Fibroblast of lung (primary cell): ENCODE results near the gene CPS1.

Experiments used
- EZH2 ChIP-seq: IDR thresholded peaks from 2 replicates; pipeline ENCODE4 v1.5.1; 2012; ENCODE audit warnings: low read length, control low read depth, mild to moderate bottlenecking; ENCODE audit errors: missing control alignments
- TF ChIP-seq, protein P1 (sequence below), 2 donors: IDR thresholded peaks in 1 of 2; conservative IDR thresholded peaks in 1 of 2; 1 replicate in 1 of 2; 2 replicates in 1 of 2; pipeline ENCODE4 v1.5.1; 2011 to 2012; ENCODE audit warnings: low read length in 2 of 2, control low read depth in 1 of 2, inconsistent platforms in 1 of 2, low read depth in 1 of 2, mild to moderate bottlenecking in 1 of 2

DNA sequence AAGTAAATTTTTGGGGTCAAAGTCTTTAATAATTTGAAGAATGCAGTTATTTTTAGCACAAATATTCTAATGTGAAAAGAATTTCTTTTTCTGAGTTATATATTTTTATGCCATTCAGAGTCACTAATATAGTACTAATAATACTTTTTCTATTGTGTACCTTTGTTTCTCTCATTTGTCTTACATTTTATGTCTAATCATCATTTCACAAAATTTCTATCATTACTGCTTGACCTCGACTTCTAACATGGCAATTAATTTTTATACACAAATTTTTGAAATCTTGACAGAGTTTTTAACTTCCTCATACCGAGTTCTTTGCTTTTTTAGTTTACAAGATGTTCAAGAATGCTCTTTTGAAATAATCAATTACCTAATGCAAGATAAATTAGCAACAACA lies 8.4 kb upstream of the CPS1 start:
- no peak for TF ChIP-seq EZH2
- TF ChIP-seq, protein P1, sequence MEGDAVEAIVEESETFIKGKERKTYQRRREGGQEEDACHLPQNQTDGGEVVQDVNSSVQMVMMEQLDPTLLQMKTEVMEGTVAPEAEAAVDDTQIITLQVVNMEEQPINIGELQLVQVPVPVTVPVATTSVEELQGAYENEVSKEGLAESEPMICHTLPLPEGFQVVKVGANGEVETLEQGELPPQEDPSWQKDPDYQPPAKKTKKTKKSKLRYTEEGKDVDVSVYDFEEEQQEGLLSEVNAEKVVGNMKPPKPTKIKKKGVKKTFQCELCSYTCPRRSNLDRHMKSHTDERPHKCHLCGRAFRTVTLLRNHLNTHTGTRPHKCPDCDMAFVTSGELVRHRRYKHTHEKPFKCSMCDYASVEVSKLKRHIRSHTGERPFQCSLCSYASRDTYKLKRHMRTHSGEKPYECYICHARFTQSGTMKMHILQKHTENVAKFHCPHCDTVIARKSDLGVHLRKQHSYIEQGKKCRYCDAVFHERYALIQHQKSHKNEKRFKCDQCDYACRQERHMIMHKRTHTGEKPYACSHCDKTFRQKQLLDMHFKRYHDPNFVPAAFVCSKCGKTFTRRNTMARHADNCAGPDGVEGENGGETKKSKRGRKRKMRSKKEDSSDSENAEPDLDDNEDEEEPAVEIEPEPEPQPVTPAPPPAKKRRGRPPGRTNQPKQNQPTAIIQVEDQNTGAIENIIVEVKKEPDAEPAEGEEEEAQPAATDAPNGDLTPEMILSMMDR (conservative IDR thresholded peaks at IDR 0.05 in 1 of 2, IDR thresholded peaks at IDR 0.05 in 1 of 2; ENCODE audit: low read depth in 1 of 2, low read length in 2 of 2) = no peak
